ENCODE data around the gene NAALADL2.
"Not testable (repeated sequence)": the region's sequence is repeated elsewhere in the genome, so short reads cannot be mapped to it uniquely, and the experiment has no call there.

NAALADL2 gene

DNA sequence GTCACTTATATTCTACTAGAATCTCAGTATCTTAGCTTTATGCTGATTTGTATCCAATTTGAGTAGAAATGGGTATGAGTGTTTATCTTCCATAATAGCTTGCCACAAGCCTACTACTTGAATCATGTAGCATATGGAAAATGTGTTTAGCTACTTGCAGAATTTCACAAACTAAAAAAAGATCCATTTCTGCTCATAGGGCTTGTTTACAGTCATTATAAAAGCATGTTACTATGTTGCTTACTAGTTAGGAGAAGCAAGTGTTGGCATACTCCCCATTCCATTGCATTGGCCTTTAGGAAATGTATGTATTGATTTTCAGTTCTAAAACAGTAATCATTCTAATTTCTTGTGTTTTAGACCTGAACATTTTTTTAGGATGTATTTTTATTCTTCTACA lies 939.2 kb downstream of the NAALADL2 start:
- TF ChIP-seq, protein P1, sequence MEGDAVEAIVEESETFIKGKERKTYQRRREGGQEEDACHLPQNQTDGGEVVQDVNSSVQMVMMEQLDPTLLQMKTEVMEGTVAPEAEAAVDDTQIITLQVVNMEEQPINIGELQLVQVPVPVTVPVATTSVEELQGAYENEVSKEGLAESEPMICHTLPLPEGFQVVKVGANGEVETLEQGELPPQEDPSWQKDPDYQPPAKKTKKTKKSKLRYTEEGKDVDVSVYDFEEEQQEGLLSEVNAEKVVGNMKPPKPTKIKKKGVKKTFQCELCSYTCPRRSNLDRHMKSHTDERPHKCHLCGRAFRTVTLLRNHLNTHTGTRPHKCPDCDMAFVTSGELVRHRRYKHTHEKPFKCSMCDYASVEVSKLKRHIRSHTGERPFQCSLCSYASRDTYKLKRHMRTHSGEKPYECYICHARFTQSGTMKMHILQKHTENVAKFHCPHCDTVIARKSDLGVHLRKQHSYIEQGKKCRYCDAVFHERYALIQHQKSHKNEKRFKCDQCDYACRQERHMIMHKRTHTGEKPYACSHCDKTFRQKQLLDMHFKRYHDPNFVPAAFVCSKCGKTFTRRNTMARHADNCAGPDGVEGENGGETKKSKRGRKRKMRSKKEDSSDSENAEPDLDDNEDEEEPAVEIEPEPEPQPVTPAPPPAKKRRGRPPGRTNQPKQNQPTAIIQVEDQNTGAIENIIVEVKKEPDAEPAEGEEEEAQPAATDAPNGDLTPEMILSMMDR (IDR thresholded peaks at IDR 0.05; ENCODE audit: low read depth, low read length), result no peak

DNA sequence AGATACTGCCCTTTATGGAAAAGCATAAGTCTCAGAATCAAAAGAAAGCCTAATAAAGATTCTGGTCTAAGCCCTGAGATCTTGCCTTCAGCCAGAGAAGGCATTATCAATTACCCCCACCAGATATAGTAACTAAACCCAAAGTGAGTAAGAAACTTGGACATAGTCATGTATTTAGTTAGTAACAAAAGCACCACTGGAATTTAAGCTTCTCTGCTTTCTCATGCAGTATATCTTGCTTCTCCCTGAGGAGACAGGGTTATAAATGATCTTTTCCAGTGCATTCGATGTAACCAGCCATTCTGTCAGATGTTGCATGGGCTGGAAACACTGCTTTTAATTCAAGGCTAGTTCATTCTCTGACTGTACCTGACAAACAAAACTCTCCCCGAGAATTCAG lies 946.7 kb downstream of the NAALADL2 start:
- H3K27me3 ChIP-seq, result no peaks in the 10 kb centered on the region
- TF ChIP-seq, protein P1 (IDR thresholded peaks at IDR 0.05; ENCODE audit: low read depth, low read length), result no peak
- no peak overlapping the region for H3K4me3 ChIP-seq (ENCODE audit: low read depth, low read length)
- no peaks in the 10 kb centered on the region for H3K9me3 ChIP-seq
- H3K4me1 ChIP-seq, result no peaks in the 10 kb centered on the region
- DNase-seq, result no peak
- H3K36me3 ChIP-seq, result no peaks in the 10 kb centered on the region

More for the DNA sequence above, 939.2 kb downstream of the NAALADL2 start:
- no peaks in the 10 kb centered on the region for H3K27me3 ChIP-seq
- H3K36me3 ChIP-seq, result no peaks in the 10 kb centered on the region
- DNase-seq, result no peak
- no peaks in the 10 kb centered on the region for H3K4me1 ChIP-seq
- no peaks in the 10 kb centered on the region for H3K9me3 ChIP-seq
- H3K4me3 ChIP-seq (ENCODE audit: low read depth, low read length), result no peak overlapping the region

DNA sequence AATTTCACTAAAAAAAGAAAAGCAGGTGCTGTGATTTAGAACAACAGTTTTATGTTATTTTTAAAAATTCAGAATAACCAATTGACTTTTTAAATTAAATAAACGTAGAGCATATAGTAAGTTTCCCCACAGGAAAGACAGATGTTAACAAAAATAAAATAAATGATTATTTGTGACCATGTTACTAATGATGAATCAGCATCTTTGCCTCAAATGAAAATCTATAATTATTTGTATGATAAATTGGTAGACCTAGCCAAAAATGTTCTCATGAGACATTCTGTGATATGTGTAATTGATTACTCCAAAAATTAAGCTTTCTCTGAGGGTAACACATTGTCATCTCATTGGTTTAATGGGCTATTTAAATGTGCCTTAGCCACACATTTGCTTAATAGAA lies 948.0 kb downstream of the NAALADL2 start:
- Histone ChIP-seq H3K4me1 (no peaks in the 10 kb centered on the region), H3K4me3 (ENCODE audit: low read depth, low read length) (no peak overlapping the region)

DNA sequence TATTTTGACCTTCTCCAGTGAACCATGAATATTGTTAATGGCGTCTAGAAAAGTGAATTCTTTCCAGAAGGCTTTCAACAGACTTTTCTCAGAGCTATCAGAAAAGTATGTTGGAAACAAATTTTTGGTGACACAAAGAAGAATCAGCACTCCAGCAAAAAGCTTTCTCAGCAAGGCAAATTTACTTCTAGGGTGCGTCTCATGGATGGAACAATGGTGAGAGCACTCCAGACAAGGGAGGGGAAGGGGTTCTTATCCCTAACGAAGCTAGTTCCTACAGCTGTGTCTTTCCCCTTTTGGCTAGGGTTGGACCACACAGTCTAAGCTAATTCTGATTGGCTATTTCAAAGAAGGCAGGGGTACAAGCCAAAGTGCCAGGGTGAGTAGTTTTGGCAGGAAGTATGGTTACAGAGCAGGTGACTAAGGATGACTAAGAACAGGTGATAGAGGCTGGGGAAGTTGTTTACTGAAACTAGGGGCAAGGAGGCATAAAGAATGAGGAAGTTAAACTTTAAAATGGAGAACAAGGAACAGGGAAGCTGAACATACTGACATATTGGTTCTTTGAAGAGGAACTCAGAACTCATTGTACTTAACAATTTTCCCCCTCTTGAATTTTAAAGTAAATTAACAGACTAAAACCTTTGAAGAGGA lies 959.8 kb downstream of the NAALADL2 start:
- TF ChIP-seq, protein P1 (IDR thresholded peaks at IDR 0.05; ENCODE audit: low read depth, low read length), result no peak
- Histone ChIP-seq H3K36me3 (no peaks in the 10 kb centered on the region), H3K4me3 (ENCODE audit: low read depth, low read length) (no peak overlapping the region), H3K27me3 (no peaks in the 10 kb centered on the region), H3K4me1 (no peaks in the 10 kb centered on the region), H3K9me3 (no peaks in the 10 kb centered on the region)
- no peak for DNase-seq

More for the DNA sequence above, 948.0 kb downstream of the NAALADL2 start:
- H3K36me3 ChIP-seq, result no peaks in the 10 kb centered on the region
- TF ChIP-seq, protein P1 (IDR thresholded peaks at IDR 0.05; ENCODE audit: low read depth, low read length), result no peak
- no peaks in the 10 kb centered on the region for H3K27me3 ChIP-seq
- H3K9me3 ChIP-seq, result no peaks in the 10 kb centered on the region
- DNase-seq, result no peak

DNA sequence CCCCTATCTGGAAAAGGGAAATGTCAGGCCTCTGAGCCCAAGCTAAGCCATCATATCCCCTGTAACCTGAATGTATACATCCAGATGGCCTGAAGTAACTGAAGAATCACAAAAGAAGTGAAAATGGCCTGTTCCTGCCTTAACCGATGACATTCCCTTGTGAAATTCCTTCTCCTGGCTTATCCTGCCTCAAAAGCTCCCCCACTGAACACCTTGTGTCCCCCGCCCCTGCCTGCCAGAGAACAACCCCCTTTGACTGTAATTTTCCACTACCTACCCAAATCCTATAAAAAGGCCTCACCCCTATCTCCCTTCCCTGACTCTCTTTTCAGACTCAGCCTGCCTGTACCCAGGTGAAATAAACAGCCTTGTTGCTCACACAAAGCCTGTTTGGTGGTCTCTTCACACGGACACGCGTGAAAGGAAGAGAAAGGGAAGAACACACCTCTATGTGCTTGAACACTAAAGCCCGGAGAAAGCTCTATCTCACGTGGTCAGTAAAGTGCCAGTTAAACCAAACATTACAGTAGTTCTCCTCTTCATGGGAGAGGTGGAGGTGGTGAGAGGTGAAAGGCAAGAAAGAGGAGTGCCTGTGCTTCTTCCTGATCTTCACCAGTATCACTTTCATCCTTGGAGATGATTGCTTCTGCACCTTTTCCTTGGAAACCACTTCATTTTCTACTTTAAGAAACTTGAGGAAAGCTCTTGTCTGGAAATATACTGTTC lies 963.8 kb downstream of the NAALADL2 start:
- H3K4me1 ChIP-seq; H3K36me3 ChIP-seq; H3K27me3 ChIP-seq; H3K4me3 ChIP-seq (ENCODE audit: low read depth, low read length); DNase-seq; H3K9me3 ChIP-seq: not testable (repeated sequence)

DNA sequence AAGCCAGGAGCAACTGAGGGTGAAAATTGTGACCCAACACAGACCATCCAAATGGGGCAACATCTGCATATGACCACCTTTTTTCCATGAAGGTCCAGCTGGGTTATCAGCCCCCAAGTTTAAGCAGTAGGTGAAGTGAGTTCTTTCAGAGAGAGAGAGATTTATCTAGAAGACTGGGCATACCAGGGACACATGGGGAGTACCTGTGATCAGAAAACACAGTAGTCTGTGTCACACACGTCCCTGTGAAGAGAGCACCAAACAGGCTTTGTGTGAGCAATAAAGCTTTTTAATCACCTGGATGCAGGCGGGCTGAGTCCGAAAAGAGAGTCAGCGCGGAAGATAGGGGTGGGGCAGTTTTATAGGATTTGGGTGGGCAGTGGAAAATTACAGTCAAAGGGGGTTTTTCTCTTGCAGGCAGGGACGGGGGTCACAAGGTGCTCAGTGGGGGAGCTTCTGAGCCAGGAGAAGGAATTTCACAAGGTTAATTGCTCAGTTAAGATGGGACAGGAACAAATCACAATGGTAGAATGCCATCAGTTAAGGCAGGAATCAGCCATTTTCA lies 966.0 kb downstream of the NAALADL2 start:
- not testable (repeated sequence) for DNase-seq; H3K4me3 ChIP-seq (ENCODE audit: low read depth, low read length); H3K36me3 ChIP-seq; H3K4me1 ChIP-seq; H3K27me3 ChIP-seq; H3K9me3 ChIP-seq

DNA sequence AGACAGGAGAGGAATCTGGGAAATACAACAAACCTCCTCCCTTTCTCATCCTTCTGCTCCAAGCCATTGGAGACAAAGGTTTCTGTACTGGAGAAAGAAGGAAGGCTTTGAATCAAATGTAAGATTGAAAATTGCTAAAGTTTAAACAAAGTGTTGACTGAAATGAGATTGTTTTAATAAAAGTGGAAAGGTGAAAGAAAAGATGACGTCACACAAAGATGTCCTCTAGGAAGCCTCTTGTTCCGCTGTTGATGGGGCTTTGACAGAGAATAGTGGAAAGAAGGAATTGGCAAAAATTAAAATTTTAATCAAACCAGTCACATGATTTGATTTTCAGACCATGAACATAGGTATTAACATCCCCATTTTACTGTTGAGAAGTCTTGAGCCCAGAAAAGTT lies 967.6 kb downstream of the NAALADL2 start:
- Histone ChIP-seq H3K4me3 (ENCODE audit: low read depth, low read length) (no peak overlapping the region), H3K9me3 (no peaks in the 10 kb centered on the region), H3K27me3 (no peaks in the 10 kb centered on the region), H3K4me1 (no peaks in the 10 kb centered on the region), H3K36me3 (no peaks in the 10 kb centered on the region)
- TF ChIP-seq, protein P1 (IDR thresholded peaks at IDR 0.05; ENCODE audit: low read depth, low read length), result no peak
- no peak for DNase-seq

DNA sequence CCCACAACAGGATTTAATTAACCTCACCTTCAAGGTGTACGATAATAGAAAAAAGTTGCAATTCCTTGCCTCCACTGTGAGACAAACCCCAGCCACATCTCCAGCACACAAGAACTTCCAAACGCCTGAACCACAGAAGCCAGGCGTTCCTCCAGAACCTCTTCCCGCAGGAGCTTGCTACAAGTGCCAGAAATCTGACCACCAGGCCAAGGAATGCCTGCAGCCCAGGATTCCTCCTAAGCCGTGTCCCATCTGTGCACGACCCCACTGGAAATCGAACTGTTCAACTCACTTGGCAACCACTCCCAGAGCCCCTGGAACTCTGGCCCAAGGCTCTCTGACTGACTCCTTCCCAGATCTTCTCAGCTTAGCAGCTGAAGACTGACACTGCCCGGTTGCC lies 970.7 kb downstream of the NAALADL2 start:
- DNase-seq; H3K9me3 ChIP-seq; H3K4me3 ChIP-seq (ENCODE audit: low read depth, low read length); H3K36me3 ChIP-seq; H3K27me3 ChIP-seq; H3K4me1 ChIP-seq: not testable (repeated sequence)

DNA sequence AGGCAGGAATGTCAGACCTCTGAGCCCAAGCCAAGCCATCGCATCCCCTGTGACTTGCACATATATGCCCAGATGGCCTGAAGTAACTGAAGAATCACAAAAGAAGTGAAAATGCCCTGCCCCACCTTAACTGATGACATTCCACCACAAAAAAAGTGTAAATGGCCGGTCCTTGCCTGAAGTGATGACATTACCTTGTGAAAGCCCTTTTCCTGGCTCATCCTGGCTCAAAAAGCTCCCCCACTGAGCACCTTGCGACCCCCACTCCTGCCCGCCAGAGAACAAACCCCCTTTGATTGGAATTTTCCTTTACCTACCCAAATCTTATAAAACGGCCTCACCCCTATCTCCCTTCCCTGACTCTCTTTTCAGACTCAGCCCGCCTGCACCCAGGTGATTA lies 976.6 kb downstream of the NAALADL2 start:
- H3K9me3 ChIP-seq; H3K36me3 ChIP-seq; H3K27me3 ChIP-seq; H3K4me3 ChIP-seq (ENCODE audit: low read depth, low read length); DNase-seq; H3K4me1 ChIP-seq: not testable (repeated sequence)
